Activated naive CD4-positive, alpha-beta T cell treated with anti-CD3 and anti-CD28 coated beads, Interleukin-2, amount 10 ng/mL, durations not matched to agents 7 days and 5 days (primary cell): ENCODE measurements around the gene FAM50A.

ENCODE experiments used
- CTCF ChIA-PET: fragments of 350-600 bp; sonication (Branson Sonifier 250); formaldehyde crosslinking; loops from one replicate; lab custom pipeline; 2021; ENCODE audit warnings: antibody characterized with exemption; lab: Charles Lee
- DNase-seq: peaks from one replicate; pipeline ENCODE4 v3.0.0-alpha.2; 2020
- H3K27ac Mint-ChIP-seq: one replicate; pipeline ENCODE4 v1.8.0; 2021; ENCODE audit warnings: mild to moderate bottlenecking, moderate library complexity, mixed read lengths
- H3K27me3 Mint-ChIP-seq: one replicate; pipeline ENCODE4 v1.8.0; 2021; ENCODE audit warnings: mild to moderate bottlenecking, mixed read lengths
- H3K36me3 Mint-ChIP-seq: one replicate; pipeline ENCODE4 v1.8.0; 2021; ENCODE audit warnings: mixed read lengths
- H3K4me1 Mint-ChIP-seq: one replicate; pipeline ENCODE4 v1.8.0; 2021; ENCODE audit warnings: mixed read lengths
- H3K4me3 Mint-ChIP-seq: one replicate; pipeline ENCODE4 v1.8.0; 2021; ENCODE audit warnings: mild to moderate bottlenecking, moderate library complexity, mixed read lengths
- H3K9me3 Mint-ChIP-seq: one replicate; pipeline ENCODE4 v1.8.0; 2021; ENCODE audit warnings: mixed read lengths

FAM50A gene

GRCh38 chrX:154403192-154403591 is 40.7 kb upstream of the FAM50A start:
- Mint-ChIP-seq H3K27me3 (peaks cover 4% of the 10 kb centered on the region), H3K4me3 (no peak overlapping the region), H3K36me3 (peaks cover 27% of the 10 kb centered on the region), H3K9me3 (no peaks in the 10 kb centered on the region), H3K4me1 (peaks cover 22% of the 10 kb centered on the region), H3K27ac (peak overlapping the region; percentile 28)
- no peak for DNase-seq
- CTCF ChIA-PET: no interaction called here

- peaks cover 26% of the 10 kb centered on the region for H3K36me3 Mint-ChIP-seq
- H3K4me3 Mint-ChIP-seq: no peak overlapping the region
- CTCF ChIA-PET: no interaction called here
- H3K27me3 Mint-ChIP-seq: peaks cover under 1% of the 10 kb centered on the region
- no peak overlapping the region for H3K27ac Mint-ChIP-seq
- H3K9me3 Mint-ChIP-seq: no peaks in the 10 kb centered on the region
- DNase-seq: no peak
- peaks cover 27% of the 10 kb centered on the region for H3K4me1 Mint-ChIP-seq
Observed at GRCh38 chrX:154403858-154404257, 40.1 kb upstream of the FAM50A start.

DNA sequence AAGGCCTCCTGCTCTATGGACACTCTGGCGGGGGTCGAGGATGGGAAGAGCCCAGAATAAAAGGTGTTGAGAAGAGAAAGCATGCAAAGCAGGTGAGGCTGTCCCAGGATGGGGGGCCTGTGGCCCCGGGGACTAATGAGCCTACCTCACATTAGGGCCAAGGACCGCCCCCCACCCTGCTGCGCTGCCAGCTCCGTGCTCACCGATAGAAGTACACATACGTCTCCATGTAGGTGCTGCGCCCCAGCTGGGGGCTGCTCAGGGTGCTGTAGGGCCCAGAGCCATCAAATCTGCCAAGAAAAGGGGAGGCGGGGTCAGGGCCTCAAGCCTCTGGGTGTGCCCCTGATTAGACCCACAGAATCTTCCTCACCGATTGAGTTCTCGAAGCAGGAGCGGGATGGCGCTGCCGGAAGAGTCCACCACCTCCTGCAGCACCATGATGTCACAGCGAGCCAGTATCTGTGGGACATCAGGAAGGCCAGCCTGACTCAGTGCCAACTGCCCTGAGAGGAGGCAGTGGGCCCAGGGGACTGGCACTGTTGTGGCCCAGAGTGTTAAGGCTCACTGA is 39.2 kb upstream of the FAM50A start:
- Mint-ChIP-seq H3K4me1 (peaks cover 24% of the 10 kb centered on the region), H3K27me3 (no peaks in the 10 kb centered on the region), H3K9me3 (no peaks in the 10 kb centered on the region), H3K36me3 (peaks cover 20% of the 10 kb centered on the region), H3K27ac (no peak overlapping the region), H3K4me3 (no peak overlapping the region)
- CTCF ChIA-PET: no interaction called here
- DNase-seq: no peak

DNA sequence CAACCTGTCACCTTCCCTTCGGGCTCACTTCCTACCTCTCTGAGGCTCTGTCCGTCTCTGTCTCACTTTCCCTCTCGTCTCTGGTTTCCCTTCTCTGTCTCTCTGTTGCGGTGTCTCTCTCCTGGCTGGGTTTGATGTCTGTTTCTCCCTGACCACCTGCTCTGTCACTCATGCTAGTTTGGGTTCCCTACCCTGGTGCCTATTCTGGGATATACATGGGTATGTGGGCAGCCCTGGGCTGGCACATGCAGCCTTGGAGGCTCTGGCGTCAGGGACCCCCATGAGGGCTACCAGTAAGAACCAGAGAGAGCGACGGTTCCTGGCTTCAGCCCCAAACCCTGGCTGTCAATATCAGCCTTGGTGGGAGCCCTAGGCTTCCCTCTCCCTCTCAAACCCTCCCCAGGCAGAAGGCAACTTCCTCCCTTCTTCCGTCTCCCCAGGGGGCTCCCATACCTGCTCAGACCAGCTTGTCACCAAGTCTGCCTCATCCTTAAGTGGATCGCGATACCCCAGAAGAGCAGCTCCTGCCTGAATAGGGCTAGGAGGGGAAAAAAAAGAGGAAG is 35.2 kb upstream of the FAM50A start:
- peaks cover 17% of the 10 kb centered on the region for H3K36me3 Mint-ChIP-seq
- H3K4me3 Mint-ChIP-seq: peak overlapping the region; percentile 70
- H3K9me3 Mint-ChIP-seq: no peaks in the 10 kb centered on the region
- CTCF ChIA-PET: interaction anchor here (1.0 to 3.0 kb wide), 2 partner anchors 9 to 118 kb away, joined by 3 to 14 read pairs; partner anchors contain the start of gene RPL10
- peaks cover 21% of the 10 kb centered on the region for H3K4me1 Mint-ChIP-seq
- H3K27me3 Mint-ChIP-seq: no peaks in the 10 kb centered on the region
- H3K27ac Mint-ChIP-seq: peak overlapping the region; percentile 70
- no peak for DNase-seq

- DNase-seq: peak; percentile 45
- Mint-ChIP-seq H3K9me3 (no peaks in the 10 kb centered on the region), H3K4me3 (peak within 1 kb of the TSS; percentile 70), H3K4me1 (peaks cover 23% of the 10 kb centered on the region), H3K27me3 (no peaks in the 10 kb centered on the region), H3K27ac (peak within 1 kb of the TSS; percentile 70), H3K36me3 (peaks cover 20% of the 10 kb centered on the region)
- CTCF ChIA-PET: interaction anchor here (1.0 to 3.0 kb wide), 2 partner anchors 10 to 118 kb away, joined by 3 to 14 read pairs; partner anchors contain the start of gene RPL10
Observed at GRCh38 chrX:154409222-154409871, 34.6 kb upstream of the FAM50A start, which contains the start of gene DNASE1L1. Gene DNASE1L1 (minus strand): TSS chrX:154409254. CDS start chrX:154405568, 3,686 bp downstream.

GRCh38 chrX:154411981-154412340 is 32.0 kb upstream of the FAM50A start:
- peaks cover 24% of the 10 kb centered on the region for H3K36me3 Mint-ChIP-seq
- DNase-seq: peak; percentile 73
- CTCF ChIA-PET: interaction anchor here (1.2 kb wide), 1 partner anchor 12 kb away, joined by 8 read pairs; no protein-coding TSS in a partner anchor
- peak overlapping the region; percentile 93 for H3K4me3 Mint-ChIP-seq
- H3K27me3 Mint-ChIP-seq: no peaks in the 10 kb centered on the region
- peaks cover 26% of the 10 kb centered on the region for H3K4me1 Mint-ChIP-seq
- H3K27ac Mint-ChIP-seq: peak overlapping the region; percentile 92
- H3K9me3 Mint-ChIP-seq: no peaks in the 10 kb centered on the region

GRCh38 chrX:154412468-154412867 is 31.5 kb upstream of the FAM50A start:
- peaks cover 24% of the 10 kb centered on the region for H3K36me3 Mint-ChIP-seq
- peaks cover 26% of the 10 kb centered on the region for H3K4me1 Mint-ChIP-seq
- CTCF ChIA-PET: interaction anchor here (1.2 kb wide), 1 partner anchor 13 kb away, joined by 8 read pairs; no protein-coding TSS in a partner anchor
- H3K4me3 Mint-ChIP-seq: peak overlapping the region; percentile 93
- no peaks in the 10 kb centered on the region for H3K27me3 Mint-ChIP-seq
- no peaks in the 10 kb centered on the region for H3K9me3 Mint-ChIP-seq
- DNase-seq: peak; percentile 64
- peak overlapping the region; percentile 92 for H3K27ac Mint-ChIP-seq

DNA sequence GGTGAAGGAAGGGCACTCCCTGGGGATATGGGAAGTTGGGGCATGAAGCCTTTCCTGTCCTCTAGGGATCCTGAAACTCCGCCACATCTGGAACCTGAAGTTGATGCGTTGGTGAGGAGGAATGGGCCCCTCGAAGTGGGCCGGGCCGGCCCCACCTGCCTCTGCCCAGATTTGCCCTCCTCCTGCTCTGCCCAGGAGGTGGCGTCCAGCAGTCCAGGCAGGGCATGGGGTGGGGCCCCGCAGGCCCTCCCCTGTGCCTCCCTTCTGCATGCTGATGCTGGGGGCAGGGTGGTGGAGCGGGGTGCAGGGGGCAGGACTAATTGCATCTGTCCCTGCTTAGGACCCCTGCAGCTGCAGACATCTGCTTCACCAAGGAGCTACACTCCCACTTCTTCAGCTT is 30.8 kb upstream of the FAM50A start:
- H3K9me3 Mint-ChIP-seq: no peaks in the 10 kb centered on the region
- peaks cover 26% of the 10 kb centered on the region for H3K4me1 Mint-ChIP-seq
- DNase-seq: no peak
- peak overlapping the region; percentile 92 for H3K27ac Mint-ChIP-seq
- peak overlapping the region; percentile 93 for H3K4me3 Mint-ChIP-seq
- CTCF ChIA-PET: no interaction called here
- no peaks in the 10 kb centered on the region for H3K27me3 Mint-ChIP-seq
- peaks cover 24% of the 10 kb centered on the region for H3K36me3 Mint-ChIP-seq

DNA sequence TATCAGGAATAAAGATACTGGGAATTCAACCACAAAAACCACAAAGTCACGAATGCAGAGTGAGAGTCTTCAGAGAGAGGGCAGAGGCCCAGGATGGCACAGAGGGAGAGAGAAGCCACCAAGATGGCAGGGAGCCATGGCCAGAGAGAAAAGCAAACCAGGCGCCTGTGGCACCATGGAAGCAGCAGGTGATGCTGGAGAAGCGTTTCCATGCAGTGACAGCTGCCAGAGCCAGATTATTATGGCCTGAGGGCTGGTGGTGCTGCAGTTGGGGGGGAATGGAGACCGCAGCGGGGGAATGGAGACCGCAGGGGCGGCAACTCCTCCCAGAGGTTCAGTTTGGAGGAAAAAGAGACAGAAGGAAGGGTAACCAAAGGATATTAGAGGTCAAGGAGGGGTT is 26.8 kb upstream of the FAM50A start:
- CTCF ChIA-PET: no interaction called here
- H3K9me3 Mint-ChIP-seq: no peaks in the 10 kb centered on the region
- H3K27ac Mint-ChIP-seq: no peak overlapping the region
- DNase-seq: no peak
- peaks cover 11% of the 10 kb centered on the region for H3K4me1 Mint-ChIP-seq
- no peak overlapping the region for H3K4me3 Mint-ChIP-seq
- peaks cover 16% of the 10 kb centered on the region for H3K36me3 Mint-ChIP-seq
- no peaks in the 10 kb centered on the region for H3K27me3 Mint-ChIP-seq

GRCh38 chrX:154419189-154419588 is 24.8 kb upstream of the FAM50A start:
- no peak for DNase-seq
- Mint-ChIP-seq H3K27ac (no peak overlapping the region), H3K4me3 (no peak overlapping the region), H3K36me3 (peaks cover 9% of the 10 kb centered on the region), H3K27me3 (no peaks in the 10 kb centered on the region), H3K9me3 (no peaks in the 10 kb centered on the region), H3K4me1 (peaks cover 5% of the 10 kb centered on the region)
- CTCF ChIA-PET: no interaction called here

DNA sequence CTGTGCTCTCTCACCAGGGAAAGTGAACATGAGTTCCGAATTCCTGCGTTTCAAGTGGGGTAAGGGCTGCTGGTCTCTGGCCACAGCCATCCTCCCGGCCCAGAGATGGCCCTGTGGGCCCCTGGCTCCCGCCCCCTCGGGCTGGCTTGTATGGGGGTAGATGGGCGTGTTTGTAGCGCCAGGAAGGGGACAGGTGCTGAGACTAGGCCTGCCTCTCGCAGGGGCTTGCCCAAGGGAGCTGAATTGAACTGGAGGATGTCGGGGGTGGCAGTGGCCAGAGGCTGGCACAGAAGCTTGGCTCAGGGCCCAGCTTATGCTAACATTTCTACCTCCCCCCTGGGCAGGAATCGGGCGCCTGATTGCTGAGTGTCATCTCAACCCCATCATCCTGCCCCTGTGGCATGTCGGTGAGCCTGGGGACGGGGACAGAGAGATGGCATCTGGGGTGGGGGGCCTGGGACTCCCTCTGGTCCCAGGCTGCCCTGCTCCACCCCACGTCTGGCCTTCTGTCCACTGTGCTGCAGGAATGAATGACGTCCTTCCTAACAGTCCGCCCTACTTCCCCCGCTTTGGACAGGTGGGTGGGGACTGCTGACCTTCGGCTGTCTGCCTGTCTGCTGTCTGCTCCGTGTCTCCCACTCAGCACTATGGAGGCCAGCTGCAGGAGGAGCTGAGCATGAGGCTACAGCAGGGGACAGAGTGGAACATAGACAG is 24.1 kb upstream of the FAM50A start:
- CTCF ChIA-PET: no interaction called here
- no peaks in the 10 kb centered on the region for H3K9me3 Mint-ChIP-seq
- H3K27ac Mint-ChIP-seq: no peak overlapping the region
- H3K27me3 Mint-ChIP-seq: no peaks in the 10 kb centered on the region
- peaks cover 9% of the 10 kb centered on the region for H3K36me3 Mint-ChIP-seq
- DNase-seq: no peak
- H3K4me1 Mint-ChIP-seq: peaks cover 9% of the 10 kb centered on the region
- H3K4me3 Mint-ChIP-seq: no peak overlapping the region

DNA sequence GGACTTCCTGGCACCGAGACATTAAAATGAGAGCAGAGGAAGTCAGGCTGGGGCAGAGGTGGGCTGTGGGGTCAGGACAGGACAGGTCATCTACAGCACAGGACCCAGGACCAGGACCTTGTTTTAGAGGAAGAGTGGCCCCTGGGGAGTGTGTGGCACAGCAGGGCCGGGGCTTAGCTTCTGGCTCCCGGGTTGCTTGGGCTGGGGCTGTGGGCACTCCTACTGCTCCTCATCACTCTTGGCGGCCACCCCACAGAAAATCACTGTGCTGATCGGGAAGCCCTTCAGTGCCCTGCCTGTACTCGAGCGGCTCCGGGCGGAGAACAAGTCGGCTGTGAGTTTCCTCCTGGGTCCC is 23.6 kb upstream of the FAM50A start:
- Mint-ChIP-seq H3K27me3 (no peaks in the 10 kb centered on the region), H3K9me3 (no peaks in the 10 kb centered on the region), H3K4me3 (no peak overlapping the region), H3K36me3 (peaks cover 7% of the 10 kb centered on the region), H3K4me1 (peaks cover 9% of the 10 kb centered on the region), H3K27ac (no peak overlapping the region)
- no peak for DNase-seq
- CTCF ChIA-PET: no interaction called here

DNA sequence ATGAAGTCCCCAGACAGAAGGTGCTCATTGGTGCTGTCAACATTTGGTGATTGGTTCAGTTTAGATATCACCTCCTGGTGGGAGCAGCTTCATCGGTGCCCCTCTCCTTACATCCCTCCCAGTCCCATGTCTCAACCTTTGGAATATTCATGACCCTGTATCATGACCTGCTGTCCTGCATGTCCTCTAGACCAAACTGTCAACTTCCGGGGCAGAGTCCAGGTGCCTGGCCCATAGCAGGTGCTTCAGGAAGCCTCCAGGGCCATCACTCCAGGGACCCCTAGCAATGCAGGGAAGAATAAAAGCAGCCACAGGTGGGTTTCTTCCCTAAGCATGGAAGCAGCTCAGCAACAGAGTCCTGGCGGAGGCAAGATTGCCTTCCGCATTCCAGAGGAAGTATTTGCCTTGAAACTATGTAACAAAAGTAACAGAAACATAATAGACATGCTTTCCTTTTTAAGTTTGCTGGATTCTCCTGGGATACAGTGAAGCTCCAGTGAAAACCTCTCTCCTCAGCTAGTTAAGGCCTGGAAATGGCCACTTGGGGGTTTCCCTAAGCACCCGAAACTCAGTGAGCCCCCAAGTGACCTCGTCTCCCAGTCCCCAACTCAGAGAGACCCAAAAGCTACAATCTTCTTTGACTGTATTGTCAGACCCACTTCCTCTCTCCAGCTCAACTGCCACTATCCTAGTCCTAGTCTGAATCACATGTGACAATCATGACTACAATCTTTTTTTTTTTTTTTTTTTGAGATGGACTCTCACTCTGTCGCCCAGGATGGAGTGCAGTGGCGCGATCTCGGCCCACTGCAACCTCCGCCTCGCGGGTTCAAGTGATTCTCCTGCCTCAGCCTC is 16.8 kb upstream of the FAM50A start:
- Mint-ChIP-seq H3K4me3 (no peak overlapping the region), H3K27ac (peak overlapping the region; percentile 52), H3K36me3 (peaks cover 5% of the 10 kb centered on the region), H3K4me1 (peaks cover 36% of the 10 kb centered on the region), H3K9me3 (no peaks in the 10 kb centered on the region), H3K27me3 (no peaks in the 10 kb centered on the region)
- CTCF ChIA-PET: no interaction called here
- no peak for DNase-seq
